ENCODE data around the gene GATA2.

- TF ChIP-seq POLR2A (IDR thresholded peaks at IDR 0.05; ENCODE audit: extremely low read depth, insufficient read length) = no peak
- TF ChIP-seq CTCF (IDR thresholded peaks at IDR 0.05; ENCODE audit: low read depth, low read length) = no peak
- TF ChIP-seq MAX (IDR thresholded peaks at IDR 0.05; ENCODE audit: low read depth, low read length) = no peak
- TF ChIP-seq MYC (IDR thresholded peaks at IDR 0.05; ENCODE audit: low read depth, low read length) = no peak
These were observed 1.9 kb downstream of the GATA2 start for GRCh38 chr3:128490915-128491690.

Data from NB4 (cell line).